8988T (cell line): ENCODE data around the gene CTDSPL.
"Not testable (repeated sequence)": the region's sequence is repeated elsewhere in the genome, so short reads cannot be mapped to it uniquely, and the experiment has no call there.

Source experiments
- DNase-seq: peaks from one replicate; pipeline ENCODE4 v3.0.0; 2011

CTDSPL gene

DNA sequence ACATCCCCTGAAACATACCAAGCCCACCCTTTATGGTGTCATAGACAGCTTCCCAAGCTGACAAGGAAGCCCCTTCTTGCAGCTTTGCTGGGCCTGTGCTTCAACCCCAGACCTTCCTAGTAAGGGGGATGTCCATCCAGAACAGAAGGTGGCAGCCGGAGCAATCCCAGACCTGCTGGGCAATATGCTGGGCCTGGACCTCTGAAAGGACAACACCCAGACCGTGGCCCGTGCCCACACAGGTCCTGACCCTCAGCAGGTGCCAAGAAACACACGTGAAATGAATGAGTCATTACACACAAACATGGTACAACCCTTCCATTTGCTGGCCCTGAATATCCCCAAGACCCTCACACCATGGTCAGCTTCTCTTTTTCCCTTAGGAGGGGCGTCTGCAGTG lies 109.1 kb downstream of the CTDSPL start:
- DNase-seq, result no peak

DNA sequence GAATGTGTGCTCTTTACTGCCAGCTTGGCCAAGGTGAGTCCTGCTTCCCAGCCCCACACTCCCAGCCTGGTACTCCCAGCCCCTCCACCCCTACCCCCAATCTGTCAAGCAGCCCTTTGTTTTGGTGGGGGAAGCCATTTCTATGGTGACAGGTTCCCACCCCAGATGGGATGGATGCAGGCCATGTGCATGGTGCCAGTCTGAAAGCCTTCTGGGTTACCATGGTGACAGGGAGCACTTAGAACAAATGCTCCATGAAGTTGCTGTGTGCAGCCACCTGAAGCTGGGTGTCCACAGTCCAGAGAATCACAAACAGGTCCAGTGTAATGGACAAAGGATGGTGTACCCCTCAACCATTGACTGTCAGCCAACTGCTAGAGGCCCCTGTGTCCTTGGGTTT lies 109.8 kb downstream of the CTDSPL start:
- DNase-seq, result no peak

DNA sequence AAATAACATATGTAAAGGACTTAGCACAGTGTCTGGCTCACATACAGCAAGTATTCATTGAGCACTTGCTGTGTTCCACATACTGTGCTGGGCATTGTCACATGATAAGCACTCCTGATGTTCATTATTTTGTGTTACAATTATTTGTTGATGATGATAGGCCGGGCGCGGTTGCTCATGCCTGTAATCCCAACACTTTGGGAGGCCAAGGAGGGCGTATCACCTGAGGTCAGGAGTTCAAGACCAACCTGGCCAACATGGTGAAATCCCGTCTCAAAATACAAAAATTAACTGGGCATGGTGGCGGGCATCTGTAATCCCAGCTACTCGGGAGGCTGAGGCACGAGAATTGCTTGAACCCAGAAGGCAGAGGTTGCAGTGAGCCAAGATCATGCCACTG lies 110.4 kb downstream of the CTDSPL start:
- DNase-seq, result not testable (repeated sequence)

DNA sequence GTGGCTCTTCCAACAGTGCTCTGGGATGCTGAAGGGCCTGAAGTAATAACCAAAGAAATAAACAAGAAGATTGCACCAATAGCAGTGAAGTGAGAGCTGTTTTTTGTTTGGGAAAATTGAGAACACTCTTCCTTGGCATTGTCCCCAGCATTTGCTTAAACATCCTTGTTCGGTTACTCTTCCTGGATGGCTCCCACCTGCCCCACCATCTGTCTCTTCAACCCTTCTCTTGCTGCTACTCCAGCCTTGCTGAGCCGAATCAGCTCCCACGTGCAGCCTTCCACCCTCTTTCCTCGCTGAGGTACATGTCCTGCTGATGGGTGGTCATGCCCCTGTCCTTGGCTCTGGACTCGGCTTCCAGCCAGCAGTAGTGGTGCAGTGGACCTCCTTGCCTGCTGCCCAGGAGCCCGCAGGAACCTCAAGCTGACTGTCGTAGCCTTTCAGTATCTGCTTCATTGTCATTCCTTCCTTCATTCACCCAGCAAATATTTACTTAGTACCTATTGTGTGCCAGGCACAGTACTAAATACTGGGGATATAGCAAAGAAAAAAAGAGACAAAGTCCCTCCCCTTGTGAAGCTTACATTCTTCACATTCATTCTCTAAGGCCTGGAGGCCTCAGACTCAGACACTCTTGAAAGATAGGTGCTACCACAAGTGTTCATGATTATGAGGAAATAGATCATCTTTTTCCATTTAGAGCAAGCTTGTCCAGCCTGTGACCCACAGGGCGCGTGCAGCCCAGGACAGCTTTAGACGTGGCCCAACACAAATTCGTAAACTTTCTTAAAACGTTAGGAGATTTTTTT lies 111.8 kb downstream of the CTDSPL start:
- no peak for DNase-seq

DNA sequence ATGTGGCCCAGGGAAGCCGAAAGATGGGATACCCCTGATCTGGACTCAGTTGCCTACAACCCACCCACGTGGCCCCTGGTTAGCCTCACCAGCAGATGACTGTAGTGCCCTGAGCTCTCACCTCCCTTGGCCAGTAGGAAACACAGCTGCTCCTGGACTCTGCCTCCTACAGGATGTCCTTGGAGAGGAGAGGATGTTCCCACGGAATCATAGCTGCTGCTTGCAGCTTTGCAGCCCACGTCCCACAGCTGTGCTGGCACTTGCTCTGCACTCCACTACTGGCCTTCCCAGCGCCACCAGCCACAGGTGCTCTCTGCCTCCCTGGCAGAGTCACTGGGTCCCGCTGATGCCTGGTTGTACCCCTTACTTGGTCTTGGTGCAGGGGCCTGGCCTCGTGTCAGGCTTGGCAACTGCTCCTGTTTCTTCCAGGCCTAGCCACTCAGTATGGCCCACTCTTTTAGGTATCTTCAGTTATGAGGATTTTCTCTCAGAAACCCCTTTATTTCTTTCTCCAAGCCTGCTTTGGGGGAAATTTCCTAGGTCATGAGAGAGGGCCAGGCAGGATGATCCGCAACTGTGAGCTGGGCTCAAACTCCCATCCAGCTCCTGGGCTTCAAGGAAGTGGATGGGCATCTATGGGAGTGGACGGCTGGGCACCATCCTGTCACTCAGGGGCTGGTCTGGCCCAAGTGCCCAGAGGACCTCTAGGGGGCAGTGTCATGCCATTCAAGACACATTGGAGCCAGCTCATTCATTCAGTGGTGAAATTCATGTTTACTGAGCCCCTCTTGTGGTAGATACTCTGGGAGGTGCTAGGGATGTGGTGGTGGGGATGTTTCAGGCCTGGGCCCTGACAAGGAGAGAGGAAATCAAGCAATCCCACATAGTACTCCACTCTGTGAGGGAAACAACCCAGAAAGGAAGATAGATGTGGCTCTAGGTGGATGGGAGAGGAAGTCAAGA lies 112.7 kb downstream of the CTDSPL start:
- peak; percentile 77 for DNase-seq

DNA sequence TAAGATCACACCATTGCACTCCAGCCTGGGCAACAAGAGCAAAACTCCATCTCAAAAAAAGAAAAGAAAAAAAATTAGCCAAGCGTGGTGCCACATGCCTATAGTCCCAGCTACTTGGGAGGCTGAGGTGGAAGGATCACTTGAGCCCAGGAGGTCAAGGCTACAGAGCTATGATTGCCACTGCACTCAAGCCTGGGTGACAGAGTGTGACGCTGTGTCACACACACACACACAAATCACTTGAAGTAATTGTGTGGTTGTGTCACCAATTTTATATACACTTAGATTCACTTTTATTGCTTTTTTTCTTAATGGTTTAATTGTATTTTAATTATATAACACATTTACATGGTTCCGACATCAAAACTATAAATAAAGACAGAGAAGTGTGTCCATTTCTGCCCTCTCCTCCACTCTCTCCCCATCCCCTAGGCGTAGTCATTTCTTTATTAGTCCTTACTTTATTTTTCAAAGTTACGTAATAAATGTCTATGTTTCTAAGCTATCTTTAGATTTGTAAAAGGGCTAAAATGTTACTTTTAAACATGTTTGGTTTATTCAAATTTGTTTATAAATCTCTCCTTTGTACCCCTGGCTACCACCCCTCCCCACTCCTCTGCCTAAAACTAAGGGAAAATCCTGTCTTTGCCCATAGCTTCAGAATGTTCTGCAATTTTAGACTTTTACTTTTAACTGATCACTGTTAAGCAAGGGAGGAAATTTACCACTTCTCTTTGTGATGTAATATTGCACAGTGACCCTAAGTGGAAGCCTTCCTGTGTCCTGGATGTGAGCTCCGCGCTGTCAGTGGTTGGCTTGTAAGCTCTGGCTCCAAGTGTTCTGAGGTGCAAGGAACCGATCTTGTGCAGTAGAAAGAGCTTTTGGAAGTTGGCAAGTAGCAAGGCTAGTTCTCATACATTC lies 118.1 kb downstream of the CTDSPL start:
- no peak for DNase-seq

DNA sequence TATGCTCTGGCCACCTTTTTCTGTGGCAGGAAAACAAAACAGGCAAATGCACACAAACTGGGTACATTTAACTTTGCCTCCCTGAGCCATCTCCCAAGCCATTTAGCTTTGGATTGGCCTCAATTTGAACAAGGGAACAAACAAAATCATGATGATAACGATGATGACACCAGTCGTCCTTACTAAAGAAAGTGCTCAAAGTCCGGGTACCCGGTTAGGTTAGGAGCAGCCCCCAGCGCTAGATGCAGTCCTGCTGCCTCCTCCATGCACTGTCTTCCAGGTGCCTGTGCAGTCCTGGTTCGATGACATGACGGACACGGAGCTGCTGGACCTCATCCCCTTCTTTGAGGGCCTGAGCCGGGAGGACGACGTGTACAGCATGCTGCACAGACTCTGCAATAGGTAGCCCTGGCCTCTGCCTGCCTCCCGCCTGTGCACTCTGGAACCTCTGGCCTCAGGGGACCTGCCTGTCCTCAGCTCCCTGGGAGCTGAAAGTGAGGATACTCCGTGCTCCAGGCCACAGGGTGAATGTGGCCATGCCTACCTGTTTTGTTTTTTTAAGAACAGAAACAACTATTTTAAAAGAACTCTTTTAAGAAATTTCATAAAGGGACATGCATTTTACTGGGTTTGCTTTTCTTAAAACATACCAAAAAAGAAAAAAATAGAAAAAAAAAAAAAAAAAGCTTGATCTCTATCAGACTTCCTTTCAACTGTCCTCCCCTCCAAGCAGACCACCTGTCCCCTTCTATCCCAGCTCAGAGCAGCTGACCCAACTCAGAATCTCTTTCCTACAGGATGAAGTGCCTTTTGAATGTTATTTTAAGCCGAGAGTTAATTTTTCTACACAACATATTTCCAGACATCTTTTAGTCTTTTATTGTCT lies 119.0 kb downstream of the CTDSPL start:
- DNase-seq, result no peak

DNA sequence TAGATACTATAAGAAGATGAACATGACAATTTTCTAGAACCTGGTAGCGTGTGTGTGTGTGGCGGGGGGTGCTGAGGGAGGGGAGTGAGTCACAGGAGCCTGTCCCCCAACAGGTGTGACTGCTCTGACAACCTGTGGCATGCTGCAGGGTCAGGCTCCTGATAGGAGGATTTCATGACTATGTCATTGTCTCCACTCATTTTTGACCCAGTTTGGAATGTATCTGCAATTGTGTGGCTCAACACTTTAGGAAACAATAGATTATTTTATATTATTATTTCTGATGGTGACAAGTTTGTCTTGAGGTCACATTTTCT lies 119.6 kb downstream of the CTDSPL start:
- no peak for DNase-seq

DNA sequence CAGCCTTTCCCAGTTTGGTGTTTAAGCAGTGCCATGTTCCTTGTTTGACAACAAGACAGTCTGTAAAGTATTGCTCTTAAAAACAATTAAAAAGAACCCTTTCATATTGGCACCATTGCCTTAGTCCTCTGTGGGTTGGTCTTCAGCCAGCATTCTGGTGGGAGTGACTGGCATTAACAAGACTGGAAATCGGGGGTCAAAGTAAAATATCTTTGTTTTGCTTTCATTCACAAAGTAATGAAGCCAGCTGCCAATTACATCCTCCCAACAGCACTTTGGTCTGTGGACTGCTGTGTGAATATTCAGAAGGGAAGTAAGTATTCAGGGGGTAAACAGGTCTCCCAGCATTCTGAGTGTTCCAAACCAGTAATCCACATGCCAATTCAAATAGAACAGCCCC lies 120.7 kb downstream of the CTDSPL start:
- DNase-seq, result no peak

DNA sequence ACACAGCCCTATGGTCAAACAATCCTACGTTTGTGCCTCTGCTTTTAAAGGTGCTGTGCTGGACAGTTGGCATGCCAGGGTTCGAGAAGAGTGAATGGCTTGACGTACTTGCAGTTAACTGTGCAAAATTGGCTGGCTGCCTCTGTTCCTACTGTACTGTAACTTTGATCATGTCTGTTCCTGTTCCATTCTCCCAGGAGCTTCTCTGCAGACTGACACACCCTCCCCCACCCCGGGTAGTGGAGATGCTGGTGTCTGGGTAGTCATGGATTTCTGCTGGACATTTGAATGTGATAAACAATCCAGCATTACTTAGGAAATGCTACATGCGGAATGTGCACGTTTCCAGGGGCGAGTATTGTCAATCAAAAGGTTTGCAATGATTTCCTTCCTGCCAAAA lies 122.4 kb downstream of the CTDSPL start:
- no peak for DNase-seq

DNA sequence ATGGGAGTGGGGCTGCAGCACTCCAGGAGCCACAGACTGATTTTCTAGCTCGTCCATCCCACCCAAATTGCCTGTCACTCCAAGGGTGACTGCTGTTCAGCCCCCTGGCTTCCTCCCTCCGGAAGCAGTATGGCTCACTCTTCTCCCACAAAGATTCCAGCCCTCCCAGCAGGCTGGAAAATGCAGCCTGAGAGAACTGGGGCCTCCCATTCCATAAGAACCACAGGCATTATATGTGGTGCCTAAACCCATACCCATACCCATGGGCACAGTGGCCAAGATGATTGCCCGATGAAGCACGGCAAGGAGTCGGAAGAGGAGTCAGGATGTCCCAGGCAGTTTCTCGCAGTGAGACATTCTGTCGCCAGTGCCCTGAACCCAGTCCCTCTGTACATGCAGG lies 122.9 kb downstream of the CTDSPL start:
- no peak for DNase-seq

DNA sequence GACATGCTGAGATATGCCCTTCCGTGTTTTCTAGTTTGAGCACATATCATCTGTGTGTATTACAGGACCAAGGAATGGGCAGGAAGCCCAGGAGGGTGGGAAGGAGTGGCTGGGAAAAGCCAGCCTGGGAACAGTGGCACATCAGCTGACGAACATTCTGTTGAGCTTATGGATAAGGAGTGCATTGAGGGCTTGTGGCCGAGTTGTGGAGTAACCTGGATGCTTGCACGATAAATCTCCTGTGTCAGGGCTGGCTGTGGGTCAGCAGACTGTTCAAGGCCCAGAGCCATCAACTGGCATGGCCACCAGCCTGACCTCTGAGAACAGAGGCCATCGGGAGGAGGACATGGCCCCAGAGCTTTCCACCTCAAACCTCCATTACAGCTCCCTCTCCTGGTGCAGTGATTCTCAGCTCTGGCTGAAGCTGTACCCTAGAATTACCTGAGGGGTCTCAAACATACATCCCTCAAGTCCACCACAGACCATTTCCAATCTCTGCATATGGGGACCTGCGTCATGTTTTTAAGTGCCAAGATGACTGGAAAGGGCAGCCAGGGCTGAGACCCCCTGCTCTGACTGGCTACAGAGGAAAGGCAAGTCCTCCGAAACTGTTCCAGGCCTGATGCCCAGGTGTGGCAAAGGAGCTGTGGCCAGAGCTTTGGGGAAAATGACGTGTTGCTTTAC lies 124.1 kb downstream of the CTDSPL start:
- DNase-seq, result no peak

DNA sequence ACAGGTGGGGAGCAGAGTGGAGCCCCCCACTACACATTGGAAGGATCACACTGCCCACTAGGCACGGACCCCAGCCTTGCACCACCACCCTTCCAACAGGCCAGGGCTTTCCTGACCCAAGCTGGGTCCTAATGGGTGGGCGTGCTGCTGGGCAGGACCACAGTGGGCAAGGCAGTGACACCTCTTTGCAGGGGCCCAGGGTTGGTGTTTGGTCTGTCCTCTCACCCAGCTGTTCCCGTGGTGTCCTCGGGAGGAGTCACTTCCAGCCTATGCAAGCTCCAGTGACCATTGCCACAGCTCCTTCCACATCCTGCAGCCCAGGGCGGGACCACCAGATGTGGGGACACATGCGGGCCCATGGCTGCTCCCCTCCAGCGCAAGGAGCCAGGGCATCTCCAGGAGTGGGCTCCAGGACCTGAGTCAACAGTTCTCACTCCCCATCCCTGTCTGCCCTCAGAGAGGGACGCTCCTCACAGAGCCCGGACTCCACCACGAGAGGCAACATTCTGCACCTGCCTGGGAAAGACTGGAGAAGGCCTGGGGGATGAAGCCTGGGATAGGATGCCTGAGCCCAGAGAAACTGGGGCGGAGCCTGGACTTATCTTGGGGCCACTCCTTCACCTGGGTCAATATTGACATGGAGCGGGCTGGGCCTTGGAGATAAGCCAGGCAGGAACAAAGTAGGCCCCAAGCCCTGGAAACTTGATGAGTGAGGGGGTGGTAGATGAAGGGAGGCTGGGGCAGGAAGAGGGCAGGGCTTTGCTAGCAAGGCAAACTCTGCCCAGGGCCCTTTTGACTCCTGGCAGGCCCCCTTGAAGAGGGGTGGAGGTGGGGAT lies 125.0 kb downstream of the CTDSPL start:
- DNase-seq, result no peak

DNA sequence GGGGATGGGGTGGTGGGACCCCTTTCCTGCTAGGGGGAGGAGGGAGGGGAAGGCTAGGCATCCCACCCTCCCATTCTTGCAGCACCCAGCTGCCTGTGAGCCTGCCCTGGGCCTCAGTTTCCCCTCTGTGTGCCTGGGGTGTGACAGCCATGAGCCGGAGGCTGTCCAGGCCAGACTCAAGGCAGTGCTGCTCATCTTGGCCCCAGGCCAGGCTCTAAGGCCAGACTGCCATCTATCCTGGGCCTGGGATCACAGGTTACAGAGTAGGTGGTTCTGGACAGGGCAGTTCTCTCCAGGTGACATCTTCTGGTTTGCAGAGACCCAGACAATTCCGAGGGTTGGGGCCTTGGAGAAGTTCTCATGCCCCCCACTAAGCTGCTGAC lies 125.6 kb downstream of the CTDSPL start:
- no peak for DNase-seq

DNA sequence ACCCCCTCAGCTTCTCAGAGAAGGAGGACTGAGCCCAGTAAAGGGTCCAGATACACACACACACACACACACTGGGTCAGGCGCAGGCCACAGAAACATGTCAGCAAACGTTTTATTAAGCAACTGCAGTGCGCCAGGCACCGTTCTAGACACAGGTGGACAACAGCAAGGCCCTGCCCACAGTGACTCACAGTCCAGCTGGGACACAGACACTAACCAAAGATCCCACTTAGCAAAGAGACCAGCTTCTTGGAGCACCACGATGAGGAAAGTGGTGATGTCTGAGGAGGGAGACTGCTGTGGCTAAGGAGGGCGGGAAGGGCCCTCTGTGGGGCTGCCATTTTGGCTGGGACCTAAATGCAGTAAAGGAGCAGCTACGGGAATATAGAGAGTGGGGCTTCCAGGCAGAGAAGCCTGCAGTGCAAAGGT lies 126.1 kb downstream of the CTDSPL start:
- DNase-seq, result no peak

DNA sequence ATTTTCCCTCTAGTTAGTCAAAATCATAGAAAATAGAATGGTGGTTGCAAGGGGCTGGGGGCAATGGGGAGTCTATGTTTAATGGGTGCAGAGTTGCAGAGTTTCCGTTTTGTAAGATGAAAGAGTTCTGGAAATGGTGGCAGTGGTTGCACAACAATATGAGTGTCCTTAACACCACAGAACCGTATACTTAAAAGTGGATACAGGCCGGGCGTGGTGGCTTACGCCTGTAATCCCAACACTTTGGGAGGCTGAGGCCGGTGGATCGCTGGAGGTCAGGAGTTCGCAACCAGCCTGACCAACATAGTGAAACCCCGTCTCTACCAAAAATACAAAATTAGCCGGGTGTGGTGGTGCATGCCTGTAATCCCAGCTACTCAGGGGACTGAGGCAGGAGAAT lies 126.7 kb downstream of the CTDSPL start:
- DNase-seq, result not testable (repeated sequence)

DNA sequence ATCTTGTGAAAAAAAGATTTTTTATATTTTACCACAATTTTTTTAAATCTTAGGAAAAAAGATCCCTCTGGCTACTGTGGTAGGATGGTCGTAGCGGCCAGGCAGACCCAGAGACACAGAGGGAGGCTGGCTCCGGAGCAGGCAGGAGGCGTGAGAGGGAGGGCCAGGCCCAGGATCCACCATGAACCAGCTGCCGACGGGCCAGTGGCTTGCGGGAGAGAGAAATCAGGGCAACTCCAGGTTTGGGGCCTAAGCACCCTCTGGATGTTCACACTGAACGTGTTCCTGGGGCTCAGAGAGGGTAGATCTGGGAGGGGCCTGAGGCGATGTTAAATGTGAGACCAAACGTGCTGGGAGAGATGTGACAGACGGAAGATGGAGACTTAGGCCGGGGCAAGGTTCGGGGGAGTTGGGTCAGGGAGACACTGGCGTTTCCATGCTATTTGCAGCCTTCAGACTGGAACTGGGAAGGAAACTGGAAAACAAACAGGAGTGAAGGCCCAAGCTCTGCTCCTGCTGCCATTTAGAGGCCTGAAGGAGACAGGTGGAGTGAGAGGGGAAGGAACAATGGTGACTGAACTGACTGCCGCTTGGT lies 127.3 kb downstream of the CTDSPL start:
- no peak for DNase-seq

DNA sequence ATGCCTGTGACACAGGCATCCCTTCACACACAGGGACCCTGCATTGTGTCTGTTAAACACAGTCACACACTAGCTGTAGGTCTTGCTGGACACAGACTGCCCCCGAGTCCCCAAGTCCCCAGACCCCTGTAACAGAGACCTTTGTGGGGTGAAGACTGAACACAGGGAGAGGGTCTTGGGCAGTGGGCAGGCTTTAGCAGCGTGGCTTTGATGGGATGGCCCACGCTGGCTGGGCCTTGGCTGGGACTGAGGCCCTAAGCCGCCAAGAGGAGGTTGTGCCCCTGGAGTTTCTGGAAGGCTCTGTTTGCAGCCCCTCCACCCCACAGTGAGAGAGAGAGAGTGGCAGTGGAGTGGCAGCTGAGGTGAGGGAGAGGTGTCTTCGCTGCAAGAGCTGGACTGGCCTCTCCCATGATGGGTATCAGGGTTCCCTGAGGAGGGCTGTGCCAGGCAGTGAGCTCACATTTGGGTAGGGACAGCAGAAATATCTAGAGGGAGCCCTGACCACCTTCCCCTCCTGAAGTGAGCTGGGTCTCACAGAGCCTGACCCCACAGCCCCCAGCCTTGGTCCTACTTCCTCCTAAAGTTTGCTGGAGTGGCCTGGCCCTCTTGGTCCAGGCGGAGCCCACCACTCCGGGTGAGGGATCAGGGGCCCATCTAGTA lies 128.3 kb downstream of the CTDSPL start:
- no peak for DNase-seq

DNA sequence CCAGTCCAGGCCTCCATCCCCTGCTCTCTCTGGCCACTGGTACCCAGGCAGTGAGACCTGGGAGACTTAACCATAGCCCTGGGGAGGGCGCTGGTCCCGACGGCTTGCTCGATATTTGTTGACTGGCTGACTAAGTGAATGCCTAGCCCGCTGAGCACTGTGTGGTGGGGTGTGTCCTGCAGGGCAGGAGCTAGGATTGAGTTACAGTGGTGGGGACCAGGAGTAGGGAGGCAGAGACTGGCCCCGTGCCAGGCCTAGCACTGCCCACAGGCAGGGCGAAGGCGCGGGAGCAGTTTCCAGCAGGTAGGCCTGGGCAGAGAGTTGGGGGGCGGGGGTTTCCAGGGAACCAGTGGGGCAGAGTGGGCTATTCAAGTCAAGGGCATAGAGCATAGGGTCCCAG lies 128.8 kb downstream of the CTDSPL start, which contains the start of gene VILL:
Gene VILL, plus strand, starts transcription at position 260 of the 400 bp plus-strand sequence. CDS start 2,887 bp downstream, outside the sequence.
- no peak for DNase-seq
